HCT116 (cell line): ENCODE measurements around the gene MCC.

Source experiments
- CEBPB ChIP-seq: IDR thresholded peaks from 2 replicates; pipeline ENCODE4 v1.6.1; 2012; ENCODE audit warnings: low read depth
- EZH2phosphoT487 ChIP-seq: fragments of 200-600 bp; IDR thresholded peaks from 2 replicates; pipeline ENCODE4 v1.6.1; 2018; ENCODE audit warnings: antibody characterized with exemption, borderline replicate concordance
- POLR2A ChIP-seq: IDR thresholded peaks from 2 replicates; pipeline ENCODE4 v1.7.0; 2011; ENCODE audit warnings: borderline replicate concordance; ENCODE audit not compliant: insufficient read depth, insufficient read length; ENCODE audit errors: extremely low read depth
- POLR2AphosphoS5 ChIP-seq: IDR thresholded peaks from 2 replicates; pipeline ENCODE4 v1.6.1; 2011; ENCODE audit warnings: mild to moderate bottlenecking, low read depth, low read length, moderate library complexity

GRCh38 chr5:113397046-113397445 is 91.2 kb downstream of the MCC start:
- TF ChIP-seq POLR2A: no peak
- no peak for TF ChIP-seq POLR2AphosphoS5
- TF ChIP-seq CEBPB: no peak
- no peak for TF ChIP-seq EZH2phosphoT487
